Activated T-cell treated with anti-CD3 and anti-CD28 coated beads, Interleukin-2, amount 50 U/mL, for 72 hours (primary cell): ENCODE data around the gene CEACAM16. TPM values are rescaled to one million over a fixed set of nuclear protein-coding genes. Genes with fewer than 3 reads are reported as not detected.
"Not testable (repeated sequence)": the region's sequence is repeated elsewhere in the genome, so short reads cannot be mapped to it uniquely, and the experiment has no call there.

Experiments used
- ATAC-seq, 2 donors: fragments of 150-1000 bp; cut with Tn5 transposase; replicated peaks in 1 of 2; 2 replicates each; pipeline ENCODE4 v1.10.0; 2021; ENCODE audit warnings: moderate library complexity in 2 of 2, mild to moderate bottlenecking in 1 of 2
- DNase-seq, 2 donors: peaks; one replicate each; pipeline ENCODE4 v3.0.0; 2021 to 2022; ENCODE audit warnings: mixed read lengths in 1 of 2
- H3K27ac Mint-ChIP-seq: one replicate; pipeline ENCODE4 v1.8.0; 2022; ENCODE audit warnings: mild to moderate bottlenecking, moderate library complexity, mixed read lengths
- H3K27me3 Mint-ChIP-seq: one replicate; pipeline ENCODE4 v1.8.0; 2022; ENCODE audit warnings: low read depth, mixed read lengths
- H3K36me3 Mint-ChIP-seq, 2 donors: one replicate each; pipeline ENCODE4 v1.8.0; 2022; ENCODE audit warnings: mixed read lengths in 2 of 2, mild to moderate bottlenecking in 1 of 2; ENCODE audit not compliant: insufficient read depth in 2 of 2
- H3K4me1 Mint-ChIP-seq: one replicate; pipeline ENCODE4 v1.8.0; 2022; ENCODE audit warnings: low read depth, mixed read lengths
- H3K4me3 Mint-ChIP-seq, 2 donors: one replicate each; pipeline ENCODE4 v1.8.0; 2022; ENCODE audit warnings: mild to moderate bottlenecking in 2 of 2, mixed read lengths in 2 of 2, moderate library complexity in 2 of 2
- H3K9me3 Mint-ChIP-seq, 2 donors: one replicate each; pipeline ENCODE4 v1.8.0; 2022; ENCODE audit warnings: mixed read lengths in 2 of 2
- total RNA-seq, 2 donors: library from RNA; stranded (reverse); gene quantifications; one replicate each; pipeline ENCODE4 v1.2.3, GENCODE V29; 2022

CEACAM16 gene
- total RNA-seq, 2 donors from 2014 or later: not detected

GRCh38 chr19:44666852-44667556 lies 31.9 kb upstream of the CEACAM16 start:
- DNase-seq (no peak), ATAC-seq (peak; percentile 49 to 61)
- Mint-ChIP-seq H3K4me3 (no peak overlapping the region), H3K27ac (no peak overlapping the region), H3K9me3 (no peaks in the 10 kb centered on the region), H3K36me3 (peaks cover 0 to 2% of the 10 kb centered on the region in 2 donors), H3K27me3 (no peaks in the 10 kb centered on the region), H3K4me1 (no peaks in the 10 kb centered on the region)

GRCh38 chr19:44668985-44669764 lies 29.8 kb upstream of the CEACAM16 start:
- Mint-ChIP-seq H3K4me1 (no peaks in the 10 kb centered on the region), H3K4me3 (no peak overlapping the region), H3K9me3 (no peaks in the 10 kb centered on the region), H3K36me3 (no peaks in the 10 kb centered on the region), H3K27me3 (no peaks in the 10 kb centered on the region), H3K27ac (no peak overlapping the region)
- ATAC-seq (peak; percentile 39 to 67), DNase-seq (no peak)

- not testable (repeated sequence) for H3K9me3 Mint-ChIP-seq, H3K4me1 Mint-ChIP-seq, DNase-seq, H3K36me3 Mint-ChIP-seq, H3K27me3 Mint-ChIP-seq, H3K27ac Mint-ChIP-seq, ATAC-seq, H3K4me3 Mint-ChIP-seq
These were observed 28.9 kb upstream of the CEACAM16 start for GRCh38 chr19:44670027-44670426.

DNA sequence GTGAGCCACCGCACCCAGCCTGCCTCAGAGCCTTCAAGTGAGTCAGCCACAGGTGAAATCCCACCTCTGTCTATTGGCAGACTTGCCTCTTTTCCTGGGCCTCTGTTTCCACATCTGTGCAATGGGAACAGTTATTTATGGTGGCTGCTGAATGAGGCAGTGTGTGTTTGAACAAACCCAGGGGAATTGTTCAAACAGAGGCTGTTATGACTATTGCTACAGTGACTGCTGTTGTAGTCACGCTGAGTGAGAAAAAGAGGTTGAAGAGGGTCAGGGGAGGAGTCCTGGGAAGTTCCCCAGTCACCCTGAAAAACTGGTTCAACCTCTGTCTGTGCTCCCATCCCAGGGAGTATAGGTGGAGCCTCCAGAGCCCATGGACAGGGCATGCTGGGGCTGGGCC lies 27.6 kb upstream of the CEACAM16 start, which contains the start of gene CEACAM19:
CEACAM19 (plus strand) TSS at position 83 of the 400 bp plus-strand sequence. CDS start 450 bp downstream, outside the sequence.
- Mint-ChIP-seq H3K4me3 (no peak within 1 kb of the TSS), H3K4me1 (no peaks in the 10 kb centered on the region), H3K9me3 (no peaks in the 10 kb centered on the region), H3K36me3 (no peaks in the 10 kb centered on the region), H3K27me3 (no peaks in the 10 kb centered on the region), H3K27ac (no peak within 1 kb of the TSS)
- DNase-seq: no peak
- ATAC-seq: peak in 1 of 2 donors; percentile 33

GRCh38 chr19:44672226-44672625 lies 26.7 kb upstream of the CEACAM16 start:
- Mint-ChIP-seq H3K4me3 (no peak overlapping the region), H3K9me3 (no peaks in the 10 kb centered on the region), H3K27me3 (no peaks in the 10 kb centered on the region), H3K27ac (no peak overlapping the region), H3K36me3 (no peaks in the 10 kb centered on the region), H3K4me1 (no peaks in the 10 kb centered on the region)
- ATAC-seq: no peak
- DNase-seq: no peak

- Mint-ChIP-seq H3K36me3 (no peaks in the 10 kb centered on the region), H3K4me3 (no peak overlapping the region), H3K9me3 (no peaks in the 10 kb centered on the region), H3K27ac (no peak overlapping the region), H3K27me3 (no peaks in the 10 kb centered on the region), H3K4me1 (no peaks in the 10 kb centered on the region)
- DNase-seq (no peak), ATAC-seq (no peak)
These were observed 25.4 kb upstream of the CEACAM16 start for GRCh38 chr19:44673510-44673909.

DNA sequence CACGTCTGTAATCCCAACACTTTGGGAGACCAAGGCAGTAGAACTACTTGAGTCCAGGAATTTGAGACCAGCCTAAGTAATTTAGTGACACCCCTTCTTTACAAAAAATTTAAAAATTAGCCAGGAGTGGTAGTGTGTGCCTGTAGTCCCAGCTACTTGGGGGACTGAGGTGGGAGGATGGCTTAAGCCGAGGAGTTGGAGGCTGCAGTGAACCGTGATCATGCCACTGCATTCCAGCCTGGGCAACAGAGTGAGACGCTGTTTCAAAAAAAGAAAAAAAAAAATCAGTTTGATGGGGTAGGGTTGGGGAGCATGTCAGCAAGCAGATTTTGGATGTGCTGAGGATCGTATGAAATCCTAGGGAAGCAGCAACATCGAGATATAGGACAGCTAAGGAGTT lies 23.4 kb upstream of the CEACAM16 start:
- Mint-ChIP-seq H3K4me1 (no peaks in the 10 kb centered on the region), H3K9me3 (no peaks in the 10 kb centered on the region), H3K27me3 (no peaks in the 10 kb centered on the region), H3K27ac (no peak overlapping the region), H3K4me3 (no peak overlapping the region), H3K36me3 (no peaks in the 10 kb centered on the region)
- DNase-seq: no peak
- ATAC-seq: no peak

DNA sequence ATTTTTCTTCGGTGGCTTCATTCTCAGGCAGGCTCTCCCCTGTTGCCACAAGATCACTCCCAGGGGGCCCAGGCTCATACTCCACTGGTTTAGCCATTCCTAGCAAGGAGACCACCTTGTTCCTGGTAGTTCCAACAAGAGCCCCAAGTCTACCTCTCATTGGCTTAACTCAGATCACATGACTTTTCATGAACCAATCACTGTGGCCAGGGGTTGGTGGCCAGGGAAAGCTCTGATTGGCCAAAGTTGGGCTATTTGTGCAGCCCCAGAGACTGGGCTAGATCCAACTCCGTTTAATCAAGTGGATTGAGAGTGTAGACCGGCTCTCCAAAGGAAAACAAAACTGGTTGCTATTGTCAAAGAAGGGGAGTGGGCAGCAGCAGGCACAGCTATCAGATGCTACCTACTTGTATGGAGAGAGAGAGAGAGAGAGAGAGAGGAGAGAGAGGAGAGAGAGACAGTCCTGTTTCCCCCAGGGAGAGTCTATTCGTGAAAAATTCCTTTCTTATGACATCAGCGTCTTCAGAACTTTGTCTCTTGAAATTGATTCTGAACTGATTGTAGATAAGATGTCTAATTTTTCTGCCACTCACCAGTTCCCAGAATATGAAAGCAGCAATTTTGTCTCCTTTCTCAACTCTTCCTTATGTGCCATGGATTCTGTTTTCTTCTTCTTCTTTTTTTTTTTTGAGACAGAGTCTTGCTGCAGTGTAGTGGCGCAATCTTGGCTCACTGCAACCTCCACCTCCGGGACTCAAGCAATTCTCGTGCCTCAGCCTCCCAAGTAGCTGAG lies 21.7 kb upstream of the CEACAM16 start:
- H3K36me3 Mint-ChIP-seq: no peaks in the 10 kb centered on the region

DNA sequence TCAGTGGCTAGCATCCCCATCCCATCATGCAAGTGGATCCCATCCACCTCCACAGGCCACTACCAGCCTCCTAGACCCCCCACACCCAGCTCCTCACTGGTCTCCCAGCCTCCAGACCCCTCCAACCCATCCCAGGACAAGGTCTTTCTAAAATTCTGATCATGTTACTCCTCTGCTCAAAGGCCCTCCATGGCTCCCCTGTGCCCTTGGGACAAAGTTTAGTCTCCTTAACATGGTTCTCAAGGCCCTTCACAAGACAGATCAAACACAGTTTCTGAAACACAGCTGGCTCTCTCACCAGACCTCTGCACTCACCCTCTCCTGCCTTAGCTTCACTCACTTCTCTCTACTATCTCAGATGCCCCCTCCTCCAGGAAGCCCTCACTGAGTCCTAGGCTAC lies 18.4 kb upstream of the CEACAM16 start:
- H3K9me3 Mint-ChIP-seq: no peaks in the 10 kb centered on the region
- H3K4me1 Mint-ChIP-seq: peaks cover 14% of the 10 kb centered on the region
- H3K27ac Mint-ChIP-seq: no peak overlapping the region
- no peaks in the 10 kb centered on the region for H3K36me3 Mint-ChIP-seq
- ATAC-seq (no peak), DNase-seq (no peak)
- no peak overlapping the region for H3K4me3 Mint-ChIP-seq
- peaks cover 7% of the 10 kb centered on the region for H3K27me3 Mint-ChIP-seq

More for the DNA sequence above, 21.7 kb upstream of the CEACAM16 start:
- H3K9me3 Mint-ChIP-seq: no peaks in the 10 kb centered on the region
- H3K4me1 Mint-ChIP-seq: no peaks in the 10 kb centered on the region
- DNase-seq (no peak), ATAC-seq (no peak)
- no peaks in the 10 kb centered on the region for H3K27me3 Mint-ChIP-seq
- no peak overlapping the region for H3K27ac Mint-ChIP-seq
- no peak overlapping the region for H3K4me3 Mint-ChIP-seq

GRCh38 chr19:44681992-44682790 lies 16.8 kb upstream of the CEACAM16 start:
- Mint-ChIP-seq H3K4me1 (peaks cover 22% of the 10 kb centered on the region), H3K9me3 (no peaks in the 10 kb centered on the region), H3K27ac (no peak overlapping the region), H3K4me3 (no peak overlapping the region), H3K36me3 (no peaks in the 10 kb centered on the region), H3K27me3 (peaks cover 15% of the 10 kb centered on the region)
- ATAC-seq (no peak), DNase-seq (no peak)

GRCh38 chr19:44682807-44683206 lies 16.1 kb upstream of the CEACAM16 start:
- no peak for DNase-seq
- H3K27ac Mint-ChIP-seq: no peak overlapping the region
- H3K36me3 Mint-ChIP-seq: no peaks in the 10 kb centered on the region
- H3K27me3 Mint-ChIP-seq: peaks cover 18% of the 10 kb centered on the region
- peaks cover 22% of the 10 kb centered on the region for H3K4me1 Mint-ChIP-seq
- H3K4me3 Mint-ChIP-seq: no peak overlapping the region
- no peaks in the 10 kb centered on the region for H3K9me3 Mint-ChIP-seq
- ATAC-seq: no peak

GRCh38 chr19:44683434-44684210 lies 15.3 kb upstream of the CEACAM16 start:
- ATAC-seq (no peak), DNase-seq (no peak)
- no peaks in the 10 kb centered on the region for H3K9me3 Mint-ChIP-seq
- H3K4me1 Mint-ChIP-seq: peaks cover 23% of the 10 kb centered on the region
- peaks cover 21% of the 10 kb centered on the region for H3K27me3 Mint-ChIP-seq
- no peak overlapping the region for H3K4me3 Mint-ChIP-seq
- no peaks in the 10 kb centered on the region for H3K36me3 Mint-ChIP-seq
- H3K27ac Mint-ChIP-seq: no peak overlapping the region
